SU-DHL-6 (cell line): Measurements from ENCODE around the gene S100A4.

Experiments used
- H2AFZ ChIP-seq: fragments of 200-600 bp; sonication (generic); 2 replicates; pipeline ENCODE4 v1.6.1; 2014; ENCODE audit warnings: low read depth, mild to moderate bottlenecking, moderate library complexity, mixed read lengths, antibody characterized with exemption, low read length; ENCODE audit not compliant: severe bottlenecking
- H3F3A ChIP-seq: fragments of 200-600 bp; shearing (Covaris generic); 2 replicates; pipeline ENCODE4 v1.6.0; 2016; ENCODE audit warnings: antibody characterized with exemption, mild to moderate bottlenecking; ENCODE audit not compliant: insufficient read depth
- H3K27ac ChIP-seq: fragments of 200-600 bp; sonication (generic); 2 replicates; pipeline ENCODE4 v1.5.1; 2016; ENCODE audit warnings: low read depth, mild to moderate bottlenecking, low read length, moderate library complexity, mixed read lengths
- H3K27me3 ChIP-seq: fragments of 200-600 bp; sonication (generic), shearing (Covaris generic); 2 replicates; pipeline ENCODE4 v1.6.0; 2014; ENCODE audit warnings: mild to moderate bottlenecking, low read length
- H3K36me3 ChIP-seq: fragments of 200-600 bp; sonication (generic); 2 replicates; pipeline ENCODE4 v1.6.1; 2014; ENCODE audit warnings: mild to moderate bottlenecking, low read length, mixed read lengths
- H3K4me2 ChIP-seq: fragments of 300-600, 200-600 bp; shearing (Covaris generic), sonication (generic); 2 replicates; pipeline ENCODE4 v1.6.0; 2014; ENCODE audit warnings: low read length, low read depth, mild to moderate bottlenecking; ENCODE audit not compliant: poor library complexity, severe bottlenecking
- H3K4me3 ChIP-seq: fragments of 200-600 bp; sonication (generic); 2 replicates; pipeline ENCODE4 v1.5.1; 2014; ENCODE audit warnings: antibody characterized with exemption, low read length, mild to moderate bottlenecking, mixed read lengths; ENCODE audit not compliant: insufficient read depth, poor library complexity, severe bottlenecking
- H3K79me2 ChIP-seq: fragments of 200-600 bp; sonication (generic); 2 replicates; pipeline ENCODE4 v1.6.1; 2014; ENCODE audit warnings: mild to moderate bottlenecking, low read length, moderate library complexity; ENCODE audit not compliant: insufficient read depth
- H3K9ac ChIP-seq: fragments of 200-600 bp; sonication (generic); 2 replicates; pipeline ENCODE4 v1.7.0; 2014; ENCODE audit warnings: mild to moderate bottlenecking, low read length
- H3K9me2 ChIP-seq: fragments of 200-600 bp; sonication (generic); replicated peaks from 2 replicates; pipeline ENCODE4 v1.6.1; 2014; ENCODE audit warnings: low read length; ENCODE audit not compliant: insufficient read depth
- H3K9me3 ChIP-seq: fragments of 200-600 bp; sonication (generic); 2 replicates; pipeline ENCODE4 v1.6.1; 2014; ENCODE audit warnings: low read length, mixed read lengths; ENCODE audit not compliant: insufficient read depth
- H4K20me1 ChIP-seq: fragments of 200-600 bp; sonication (generic); 2 replicates; pipeline ENCODE4 v1.6.1; 2014; ENCODE audit warnings: low read depth, mild to moderate bottlenecking, antibody characterized with exemption, low read length, moderate library complexity, mixed read lengths
- CTCF ChIP-seq: fragments of 200-600 bp; sonication (generic); IDR thresholded peaks from one replicate; pipeline ENCODE4 v1.5.1; 2017; ENCODE audit warnings: antibody characterized with exemption, mild to moderate bottlenecking, low read length, moderate library complexity; ENCODE audit not compliant: insufficient read depth, poor library complexity, severe bottlenecking
- EZH2phosphoT487 ChIP-seq: fragments of 200-600 bp; sonication (generic), shearing (Covaris generic); conservative IDR thresholded peaks from 2 replicates; pipeline ENCODE4 v1.6.1; 2018; ENCODE audit warnings: mild to moderate bottlenecking, antibody characterized with exemption, low read length, moderate library complexity, mixed read lengths

The S100A4 gene

GRCh38 chr1:153533689-153534201 lies 11.9 kb downstream of the S100A4 start:
- H3K79me2 ChIP-seq = no peaks in the 10 kb centered on the region
- H3F3A ChIP-seq = no peaks in the 10 kb centered on the region
- H3K9ac ChIP-seq = no peak overlapping the region
- H3K36me3 ChIP-seq = no peaks in the 10 kb centered on the region
- H3K27me3 ChIP-seq = no peaks in the 10 kb centered on the region
- H3K4me2 ChIP-seq = no peak overlapping the region
- H4K20me1 ChIP-seq = no peaks in the 10 kb centered on the region
- no peak overlapping the region for H3K27ac ChIP-seq
- no peaks in the 10 kb centered on the region for H3K9me2 ChIP-seq
- no peaks in the 10 kb centered on the region for H3K9me3 ChIP-seq
- no peak overlapping the region for H2AFZ ChIP-seq
- no peak for TF ChIP-seq EZH2phosphoT487
- TF ChIP-seq CTCF = no peak
- H3K4me3 ChIP-seq = no peak overlapping the region

GRCh38 chr1:153532769-153533599 lies 12.6 kb downstream of the S100A4 start:
- H3K9ac ChIP-seq = no peak overlapping the region
- no peak overlapping the region for H3K4me3 ChIP-seq
- no peak overlapping the region for H3K4me2 ChIP-seq
- no peak for TF ChIP-seq EZH2phosphoT487
- peak; percentile 92 for TF ChIP-seq CTCF
- H3K36me3 ChIP-seq = no peaks in the 10 kb centered on the region
- H3K27me3 ChIP-seq = no peaks in the 10 kb centered on the region
- H3K9me3 ChIP-seq = no peaks in the 10 kb centered on the region
- no peaks in the 10 kb centered on the region for H4K20me1 ChIP-seq
- H3K27ac ChIP-seq = no peak overlapping the region
- H3K9me2 ChIP-seq = no peaks in the 10 kb centered on the region
- H3F3A ChIP-seq = no peaks in the 10 kb centered on the region
- no peaks in the 10 kb centered on the region for H3K79me2 ChIP-seq
- H2AFZ ChIP-seq = no peak overlapping the region

DNA sequence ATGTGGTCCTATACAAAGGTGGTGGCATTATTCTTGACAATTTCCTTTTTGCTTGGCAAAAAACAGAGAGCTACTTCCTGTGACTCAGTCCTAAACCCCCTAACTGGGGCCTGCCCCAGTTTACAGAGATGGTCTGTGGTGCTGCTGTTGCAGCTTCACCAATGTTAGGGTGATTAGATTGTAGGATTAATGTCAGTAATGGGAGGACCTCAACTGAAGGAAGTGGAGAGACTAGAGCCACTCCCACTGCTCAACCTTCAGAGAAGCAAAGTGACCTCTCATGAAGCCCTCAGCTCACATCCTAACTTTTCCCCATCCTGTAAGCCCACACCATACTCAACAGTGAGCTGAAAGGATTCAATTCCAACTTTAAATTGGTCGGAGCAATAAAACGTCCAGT lies 13.4 kb downstream of the S100A4 start:
- H3K4me2 ChIP-seq = no peak overlapping the region
- H3K4me3 ChIP-seq = no peak overlapping the region

More for the DNA sequence above, 13.4 kb downstream of the S100A4 start:
- H4K20me1 ChIP-seq = no peaks in the 10 kb centered on the region
- H2AFZ ChIP-seq = no peak overlapping the region
- H3K9ac ChIP-seq = no peak overlapping the region
- H3K9me2 ChIP-seq = no peaks in the 10 kb centered on the region
- TF ChIP-seq CTCF = no peak
- TF ChIP-seq EZH2phosphoT487 = no peak
- H3K27me3 ChIP-seq = no peaks in the 10 kb centered on the region
- H3K9me3 ChIP-seq = no peaks in the 10 kb centered on the region
- no peaks in the 10 kb centered on the region for H3K36me3 ChIP-seq
- no peak overlapping the region for H3K27ac ChIP-seq
- H3F3A ChIP-seq = no peaks in the 10 kb centered on the region
- no peaks in the 10 kb centered on the region for H3K79me2 ChIP-seq
